Activated T-cell treated with anti-CD3 and anti-CD28 coated beads, Interleukin-2, amount 50 U/mL, for 24 hours (primary cell): Measurements from ENCODE around the gene TTLL8.

Experiments used
- DNase-seq: peaks from one replicate; pipeline ENCODE4 v3.0.0-alpha.2; 2020
- H3K27ac Mint-ChIP-seq: 2 replicates; pipeline ENCODE4 v1.8.0; 2020; ENCODE audit warnings: mild to moderate bottlenecking, mixed read lengths
- H3K27me3 Mint-ChIP-seq: 2 replicates; pipeline ENCODE4 v1.8.0; 2020; ENCODE audit warnings: mixed read lengths
- H3K36me3 Mint-ChIP-seq: 2 replicates; pipeline ENCODE4 v1.8.0; 2020; ENCODE audit warnings: low read depth, mixed read lengths
- H3K4me1 Mint-ChIP-seq: 2 replicates; pipeline ENCODE4 v1.8.0; 2020; ENCODE audit warnings: low read depth, mixed read lengths
- H3K4me3 Mint-ChIP-seq: 2 replicates; pipeline ENCODE4 v1.8.0; 2020; ENCODE audit warnings: mild to moderate bottlenecking, moderate library complexity, mixed read lengths
- H3K9me3 Mint-ChIP-seq: 2 replicates; pipeline ENCODE4 v1.8.0; 2020; ENCODE audit warnings: mixed read lengths

The TTLL8 gene

DNA sequence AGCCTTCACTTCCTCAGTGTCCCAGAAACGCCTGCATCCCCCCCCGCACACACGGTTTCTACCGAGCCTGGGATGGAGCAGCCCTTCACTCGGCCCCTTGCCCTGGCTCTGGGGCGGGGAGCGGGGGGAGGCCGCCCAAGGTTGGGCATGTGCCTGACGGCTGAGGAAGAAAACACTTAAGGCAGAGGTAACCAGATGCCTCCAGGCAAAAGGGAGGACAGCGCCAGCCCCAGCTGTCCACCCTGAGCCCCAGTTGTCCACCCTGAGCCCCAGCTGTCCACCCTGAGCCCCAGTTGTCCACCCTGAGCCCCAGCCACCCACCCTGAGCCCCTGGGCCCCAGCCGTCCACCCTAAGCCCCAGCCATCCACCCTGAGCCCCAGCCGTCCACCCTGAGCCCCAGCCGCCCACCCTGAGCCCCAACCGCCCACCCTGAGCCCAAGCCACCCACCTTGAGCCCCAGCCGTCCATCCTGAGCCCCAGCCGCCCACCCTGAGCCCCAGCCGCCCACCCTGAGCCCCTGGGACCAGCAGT, 3.8 kb upstream of the TTLL8 start:
- peaks cover 5% of the 10 kb centered on the region for H3K4me1 Mint-ChIP-seq
- H3K9me3 Mint-ChIP-seq, result no peaks in the 10 kb centered on the region
- no peaks in the 10 kb centered on the region for H3K36me3 Mint-ChIP-seq
- no peak for DNase-seq
- peaks cover 33% of the 10 kb centered on the region for H3K27me3 Mint-ChIP-seq
- no peak overlapping the region for H3K4me3 Mint-ChIP-seq
- H3K27ac Mint-ChIP-seq, result no peak overlapping the region

DNA sequence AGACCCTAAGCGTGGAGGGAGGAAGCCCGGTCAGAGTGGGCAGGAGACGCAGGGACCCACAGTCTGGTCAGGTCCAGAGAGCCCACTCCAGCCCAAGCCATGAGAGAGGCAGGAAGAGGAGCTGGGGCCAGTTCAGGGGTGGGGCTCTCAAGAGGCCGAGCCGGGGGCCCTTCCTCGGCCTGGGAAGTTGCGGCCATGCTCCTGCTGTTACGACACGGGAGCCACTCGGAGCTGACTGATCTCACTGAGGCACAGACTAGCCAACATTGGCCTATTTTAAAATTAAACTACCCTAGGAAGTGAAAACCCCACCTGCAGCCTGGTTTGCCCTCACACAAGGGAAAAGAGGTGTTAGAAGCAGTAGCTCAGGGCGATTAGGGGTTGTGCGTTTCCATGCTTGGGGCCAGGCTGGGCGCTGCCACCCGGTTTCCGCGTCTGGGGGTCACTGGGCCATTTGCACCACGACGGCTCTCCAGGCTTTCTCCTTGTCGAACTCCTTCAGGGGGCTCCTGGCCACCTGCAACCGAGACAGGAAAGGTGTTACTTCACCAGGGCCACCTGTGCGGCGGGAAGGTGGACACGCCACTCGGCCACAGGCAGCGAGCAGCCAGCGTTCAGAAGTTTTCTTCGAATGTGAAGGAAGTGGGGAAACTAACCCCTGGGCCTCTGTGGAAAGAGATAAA, 3.2 kb upstream of the TTLL8 start:
- no peaks in the 10 kb centered on the region for H3K36me3 Mint-ChIP-seq
- DNase-seq, result no peak
- H3K27me3 Mint-ChIP-seq, result peaks cover 37% of the 10 kb centered on the region
- no peak overlapping the region for H3K27ac Mint-ChIP-seq
- H3K9me3 Mint-ChIP-seq, result no peaks in the 10 kb centered on the region
- H3K4me3 Mint-ChIP-seq, result no peak overlapping the region
- peaks cover 5% of the 10 kb centered on the region for H3K4me1 Mint-ChIP-seq

- peaks cover 5% of the 10 kb centered on the region for H3K4me1 Mint-ChIP-seq
- H3K27ac Mint-ChIP-seq, result no peak overlapping the region
- no peaks in the 10 kb centered on the region for H3K36me3 Mint-ChIP-seq
- no peak for DNase-seq
- peaks cover 40% of the 10 kb centered on the region for H3K27me3 Mint-ChIP-seq
- H3K4me3 Mint-ChIP-seq, result no peak overlapping the region
- no peaks in the 10 kb centered on the region for H3K9me3 Mint-ChIP-seq
Observed at GRCh38 chr22:50060441-50061140, 2.5 kb upstream of the TTLL8 start.

DNA sequence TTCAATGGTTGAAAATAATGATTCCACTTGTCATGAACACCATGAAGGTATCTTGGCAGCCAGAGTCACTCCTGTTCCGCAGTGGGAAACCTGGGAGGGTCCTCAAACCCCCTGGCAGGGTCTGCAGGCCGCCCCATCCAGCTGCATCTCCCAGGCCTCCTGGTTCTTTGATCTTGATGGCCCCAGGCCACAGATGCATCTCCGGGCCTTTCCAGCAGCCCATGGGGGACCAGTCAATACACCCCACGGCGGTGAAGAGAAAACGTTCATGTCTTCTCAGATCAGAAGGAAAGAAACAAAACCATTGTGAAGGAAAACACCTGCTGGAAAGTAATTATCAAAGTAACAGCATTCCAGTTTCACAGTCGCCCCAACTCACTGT, 1.8 kb upstream of the TTLL8 start:
- Mint-ChIP-seq H3K4me3 (no peak overlapping the region), H3K9me3 (no peaks in the 10 kb centered on the region), H3K36me3 (no peaks in the 10 kb centered on the region), H3K4me1 (peaks cover 5% of the 10 kb centered on the region), H3K27ac (no peak overlapping the region), H3K27me3 (peaks cover 47% of the 10 kb centered on the region)
- no peak for DNase-seq

DNA sequence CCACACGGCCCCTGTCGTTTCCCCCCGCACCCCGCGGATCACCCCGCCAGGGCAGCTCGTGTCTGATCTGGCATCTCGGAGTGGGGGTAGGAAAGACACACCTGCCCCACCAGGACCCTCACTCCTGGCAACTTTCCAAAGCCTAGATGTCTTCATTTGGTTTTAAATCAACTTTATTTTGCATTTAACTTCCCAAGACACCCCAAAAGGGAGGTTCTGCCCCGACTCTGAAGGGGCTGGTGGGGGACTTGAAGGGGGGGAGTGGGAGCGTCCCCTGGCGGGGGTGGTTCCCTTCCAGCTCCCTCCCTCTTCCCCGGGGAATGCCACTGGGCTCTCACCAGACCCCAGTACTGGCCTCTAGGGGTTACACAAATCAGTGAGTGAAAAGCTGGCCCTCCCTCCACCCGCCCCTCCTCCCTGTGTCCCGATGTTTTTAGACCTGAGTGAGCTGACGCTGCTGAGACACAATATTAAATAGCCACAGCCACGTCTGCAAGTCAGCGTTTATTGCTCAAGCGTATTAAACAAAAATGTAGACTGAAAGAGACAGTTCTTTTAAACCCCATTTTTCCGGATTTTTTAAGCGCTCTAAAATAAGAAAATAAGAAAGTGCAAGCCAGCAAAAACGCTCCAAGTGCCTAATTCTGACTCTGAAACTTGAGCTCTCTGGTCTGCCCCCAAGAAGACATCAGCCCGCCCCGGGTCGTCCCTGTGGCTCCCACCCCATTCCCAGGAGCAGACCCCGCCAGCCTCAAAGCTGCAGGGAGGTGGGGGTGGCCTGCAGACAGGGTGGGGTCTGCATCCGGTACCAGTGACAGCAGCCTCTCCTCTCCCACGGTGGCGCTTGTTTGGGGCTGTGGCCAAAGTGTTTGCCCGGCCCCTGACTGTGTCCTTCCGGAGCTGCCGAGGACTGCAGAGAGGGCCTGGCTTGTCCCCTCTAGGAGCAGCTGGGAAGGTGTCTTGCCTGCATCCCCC, 1.1 kb upstream of the TTLL8 start:
- H3K4me1 Mint-ChIP-seq, result peaks cover 5% of the 10 kb centered on the region
- DNase-seq, result no peak
- no peak overlapping the region for H3K4me3 Mint-ChIP-seq
- no peaks in the 10 kb centered on the region for H3K9me3 Mint-ChIP-seq
- H3K27me3 Mint-ChIP-seq, result peaks cover 50% of the 10 kb centered on the region
- no peaks in the 10 kb centered on the region for H3K36me3 Mint-ChIP-seq
- H3K27ac Mint-ChIP-seq, result no peak overlapping the region

- H3K4me1 Mint-ChIP-seq, result peaks cover 5% of the 10 kb centered on the region
- peaks cover 58% of the 10 kb centered on the region for H3K27me3 Mint-ChIP-seq
- no peak overlapping the region for H3K4me3 Mint-ChIP-seq
- no peaks in the 10 kb centered on the region for H3K36me3 Mint-ChIP-seq
- H3K9me3 Mint-ChIP-seq, result no peaks in the 10 kb centered on the region
- H3K27ac Mint-ChIP-seq, result no peak overlapping the region
- DNase-seq, result no peak
Observed at GRCh38 chr22:50057278-50058060, 629 bp downstream of the TTLL8 start.

DNA sequence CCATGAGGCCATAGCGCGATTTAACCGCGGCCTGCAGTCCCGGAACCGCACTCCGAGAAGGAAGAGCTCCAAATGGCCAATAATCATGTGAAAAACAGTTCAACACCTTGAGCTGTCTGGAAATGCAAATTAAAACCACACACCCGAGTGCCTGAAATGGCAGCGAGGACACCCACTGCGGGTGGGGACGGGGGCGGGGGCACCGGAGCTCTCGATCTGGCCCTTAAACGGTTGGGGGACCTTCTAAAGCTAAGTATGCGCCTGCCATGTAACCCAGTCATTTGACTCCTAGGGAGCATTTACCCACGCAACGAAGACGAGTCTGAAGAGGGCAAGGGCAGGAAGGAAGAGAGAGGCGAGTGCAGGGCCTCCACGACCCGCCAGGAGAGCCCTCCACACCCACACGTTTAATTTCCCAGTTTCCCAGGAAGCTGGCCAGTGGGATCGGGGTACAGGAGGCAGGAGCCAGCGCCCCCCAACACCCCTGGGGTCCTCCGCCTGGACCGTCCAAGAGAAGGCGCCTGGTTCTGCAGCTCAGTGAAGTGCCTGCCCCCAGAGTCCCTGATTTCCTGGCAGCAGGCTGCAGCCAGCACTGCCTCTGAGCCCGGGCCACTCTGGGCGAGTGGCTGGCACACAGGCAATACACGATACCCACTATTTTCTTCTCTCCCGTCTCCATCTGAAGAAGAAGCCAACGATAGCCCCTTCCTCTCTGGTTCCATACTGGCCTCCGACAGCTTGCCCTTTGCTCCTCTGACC, 1.7 kb downstream of the TTLL8 start:
- Mint-ChIP-seq H3K4me3 (no peak overlapping the region), H3K27me3 (peaks cover 57% of the 10 kb centered on the region), H3K27ac (no peak overlapping the region), H3K4me1 (peaks cover 5% of the 10 kb centered on the region), H3K36me3 (no peaks in the 10 kb centered on the region), H3K9me3 (no peaks in the 10 kb centered on the region)
- DNase-seq, result no peak

DNA sequence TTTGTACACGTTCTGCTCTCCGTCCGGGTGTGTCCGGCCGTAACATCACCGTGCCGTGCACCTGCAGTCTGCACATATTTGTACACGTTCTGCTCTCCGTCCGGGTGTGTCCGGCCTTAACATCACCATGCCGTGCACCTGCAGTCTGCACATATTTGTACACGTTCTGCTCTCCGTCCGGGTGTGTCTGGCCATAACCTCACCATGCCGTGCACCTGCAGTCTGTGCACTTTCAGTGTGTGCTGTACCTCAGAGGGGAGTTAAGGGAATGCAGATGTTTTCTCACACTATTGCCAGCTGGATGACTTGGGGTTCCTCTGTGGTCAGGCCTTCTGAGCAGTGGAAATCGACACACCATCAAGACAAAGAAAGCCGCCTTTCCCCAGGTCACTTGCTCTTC, 4.2 kb downstream of the TTLL8 start:
- no peak overlapping the region for H3K4me3 Mint-ChIP-seq
- no peak overlapping the region for H3K27ac Mint-ChIP-seq
- peaks cover 33% of the 10 kb centered on the region for H3K27me3 Mint-ChIP-seq
- H3K4me1 Mint-ChIP-seq, result peaks cover 1% of the 10 kb centered on the region
- no peaks in the 10 kb centered on the region for H3K9me3 Mint-ChIP-seq
- DNase-seq, result no peak
- no peaks in the 10 kb centered on the region for H3K36me3 Mint-ChIP-seq

- DNase-seq, result no peak
- Mint-ChIP-seq H3K4me1 (no peaks in the 10 kb centered on the region), H3K36me3 (no peaks in the 10 kb centered on the region), H3K9me3 (no peaks in the 10 kb centered on the region), H3K27me3 (peaks cover 26% of the 10 kb centered on the region), H3K4me3 (no peak overlapping the region), H3K27ac (no peak overlapping the region)
Observed at GRCh38 chr22:50051930-50052329, 6.2 kb downstream of the TTLL8 start.

DNA sequence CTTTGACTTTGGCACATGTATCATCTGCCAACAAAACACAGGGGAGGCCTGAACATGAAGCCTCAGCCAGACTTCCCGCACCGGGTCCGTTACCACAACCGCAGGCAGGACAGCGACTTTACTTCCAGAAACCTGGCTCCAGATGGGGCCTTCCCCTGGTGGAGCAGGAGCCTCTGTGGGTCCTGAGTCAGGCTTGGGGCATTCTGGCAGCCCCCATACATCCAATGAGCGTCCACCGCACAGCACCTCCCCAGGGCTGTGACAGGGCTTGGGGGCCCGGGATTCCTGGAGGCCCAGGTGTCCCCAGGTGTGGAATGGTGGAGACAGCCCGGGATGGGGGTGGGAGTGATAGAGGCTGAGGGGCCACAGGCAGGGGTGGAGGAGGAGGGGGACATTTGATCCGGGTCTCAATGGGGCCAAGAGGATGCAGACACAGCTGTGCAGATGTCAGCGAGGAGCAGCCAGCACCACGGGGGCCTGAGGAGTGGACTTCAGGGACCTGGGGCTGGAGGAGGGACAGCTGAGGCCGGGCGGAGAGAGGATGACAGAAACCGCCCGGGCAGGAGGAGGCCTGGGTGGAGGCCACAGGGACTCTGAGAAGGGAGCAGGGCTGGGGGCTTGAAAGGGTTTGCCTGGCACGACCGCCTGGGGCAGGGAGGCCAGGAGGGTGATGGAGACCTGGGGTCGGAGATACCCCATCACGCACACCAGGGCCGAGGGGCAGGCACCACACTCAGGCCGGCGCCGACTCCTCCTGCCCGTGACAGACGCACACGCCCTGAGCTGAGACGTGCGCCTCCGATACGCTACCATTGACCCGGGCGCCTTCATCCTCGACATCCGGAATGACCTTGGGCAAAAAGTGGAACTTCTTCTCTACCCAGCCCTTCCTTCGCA, 8.6 kb downstream of the TTLL8 start:
- no peaks in the 10 kb centered on the region for H3K36me3 Mint-ChIP-seq

GRCh38 chr22:50048836-50049235, 9.3 kb downstream of the TTLL8 start:
- no peaks in the 10 kb centered on the region for H3K9me3 Mint-ChIP-seq
- H3K27me3 Mint-ChIP-seq, result peaks cover 14% of the 10 kb centered on the region
- no peak for DNase-seq
- H3K27ac Mint-ChIP-seq, result no peak overlapping the region
- H3K4me3 Mint-ChIP-seq, result no peak overlapping the region
- H3K4me1 Mint-ChIP-seq, result peaks cover 8% of the 10 kb centered on the region
- no peaks in the 10 kb centered on the region for H3K36me3 Mint-ChIP-seq

More for the DNA sequence above, 8.6 kb downstream of the TTLL8 start:
- H3K9me3 Mint-ChIP-seq, result no peaks in the 10 kb centered on the region
- H3K4me1 Mint-ChIP-seq, result peaks cover 4% of the 10 kb centered on the region
- H3K4me3 Mint-ChIP-seq, result no peak overlapping the region
- peaks cover 12% of the 10 kb centered on the region for H3K27me3 Mint-ChIP-seq
- DNase-seq, result no peak
- no peak overlapping the region for H3K27ac Mint-ChIP-seq

- Mint-ChIP-seq H3K4me3 (no peak overlapping the region), H3K27ac (no peak overlapping the region), H3K4me1 (peaks cover 8% of the 10 kb centered on the region), H3K9me3 (no peaks in the 10 kb centered on the region), H3K27me3 (peaks cover 16% of the 10 kb centered on the region), H3K36me3 (no peaks in the 10 kb centered on the region)
- DNase-seq, result no peak
Observed at GRCh38 chr22:50048061-50048765, 9.9 kb downstream of the TTLL8 start.
